Measurements from ENCODE around the gene TNFAIP8.
"Not testable (repeated sequence)": the region's sequence is repeated elsewhere in the genome, so short reads cannot be mapped to it uniquely, and the experiment has no call there.

GRCh38 chr5:119432674-119433237, 76.9 kb downstream of the TNFAIP8 start:
- not testable (repeated sequence) for TF ChIP-seq EZH2 (IDR thresholded peaks at IDR 0.05; ENCODE audit: low read length, missing control alignments); CTCF (conservative IDR thresholded peaks at IDR 0.05 in 1 of 2, IDR thresholded peaks at IDR 0.05 in 1 of 2; ENCODE audit: low read depth in 1 of 2, low read length in 2 of 2)
